GM21447 (cell line): Measurements from ENCODE around the gene IQSEC1.
A peak's percentile ranks its signal among the peaks of the same experiment; 100 is the strongest.

ENCODE experiments used
- ATAC-seq: cut with Tn5 transposase; IDR thresholded peaks from one replicate; pipeline ENCODE4 v1.9.1; 2021; ENCODE audit not compliant: unreplicated experiment

The IQSEC1 gene

DNA sequence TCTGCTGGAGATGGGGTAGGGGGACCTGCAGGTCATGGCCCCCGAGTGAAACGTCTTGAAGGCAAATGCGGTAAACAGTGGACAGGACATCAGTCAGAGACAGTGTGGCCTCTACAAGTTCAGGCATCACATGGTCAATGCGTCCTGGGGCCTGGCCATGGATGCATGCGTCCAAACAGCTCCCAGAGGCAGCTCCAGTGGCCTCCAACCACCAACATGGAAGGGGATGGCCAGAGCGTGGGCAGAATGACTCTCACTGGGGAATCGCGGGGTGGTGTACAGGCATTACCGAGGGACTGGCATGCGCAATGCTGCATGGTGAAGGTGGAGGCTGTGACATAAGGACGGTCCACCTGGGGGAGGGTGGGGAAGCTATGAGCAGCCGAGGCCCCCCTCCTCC lies 35.6 kb upstream of the IQSEC1 start:
- ATAC-seq, result no peak

- ATAC-seq, result no peak
Observed at GRCh38 chr3:13107661-13108060, 34.4 kb upstream of the IQSEC1 start.

DNA sequence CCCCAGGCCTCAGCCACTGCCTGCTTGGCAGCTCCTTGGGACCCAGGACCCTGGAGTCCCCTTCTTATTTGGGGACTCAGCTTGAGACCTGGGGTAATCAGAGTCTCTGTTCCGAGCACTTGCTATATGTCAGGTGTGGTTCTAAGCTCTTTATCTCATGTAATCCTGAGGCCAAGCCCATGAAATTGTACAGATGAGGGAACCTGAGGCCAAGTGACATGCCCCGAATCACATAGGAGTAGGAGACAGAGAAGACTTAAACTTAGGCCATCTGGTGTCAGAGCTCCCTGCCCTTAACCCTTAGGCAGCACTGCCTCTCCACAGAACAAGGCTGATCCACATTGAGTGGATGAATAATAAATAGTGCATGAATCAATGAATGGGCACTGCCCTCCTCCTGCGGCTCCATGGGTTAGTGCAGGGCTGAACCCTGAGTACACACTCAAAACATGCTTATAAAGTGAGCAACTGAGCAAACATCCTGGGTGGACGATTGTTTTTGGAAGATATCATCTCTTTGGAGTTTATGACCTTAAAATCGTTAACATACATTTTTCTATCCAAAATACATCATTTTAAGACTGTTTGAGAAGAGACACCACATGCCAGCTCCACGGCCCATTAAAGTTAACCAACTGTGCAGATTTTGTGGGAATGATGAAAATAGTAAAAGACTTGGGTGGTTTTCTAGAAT lies 33.2 kb upstream of the IQSEC1 start:
- ATAC-seq, result no peak

GRCh38 chr3:13105896-13106250 lies 32.6 kb upstream of the IQSEC1 start:
- ATAC-seq, result no peak

- no peak for ATAC-seq
Observed at GRCh38 chr3:13105181-13105895, 32.1 kb upstream of the IQSEC1 start.

GRCh38 chr3:13104511-13104910 lies 31.3 kb upstream of the IQSEC1 start:
- ATAC-seq, result no peak

- ATAC-seq, result no peak
Observed at GRCh38 chr3:13103416-13104058, 30.3 kb upstream of the IQSEC1 start.

DNA sequence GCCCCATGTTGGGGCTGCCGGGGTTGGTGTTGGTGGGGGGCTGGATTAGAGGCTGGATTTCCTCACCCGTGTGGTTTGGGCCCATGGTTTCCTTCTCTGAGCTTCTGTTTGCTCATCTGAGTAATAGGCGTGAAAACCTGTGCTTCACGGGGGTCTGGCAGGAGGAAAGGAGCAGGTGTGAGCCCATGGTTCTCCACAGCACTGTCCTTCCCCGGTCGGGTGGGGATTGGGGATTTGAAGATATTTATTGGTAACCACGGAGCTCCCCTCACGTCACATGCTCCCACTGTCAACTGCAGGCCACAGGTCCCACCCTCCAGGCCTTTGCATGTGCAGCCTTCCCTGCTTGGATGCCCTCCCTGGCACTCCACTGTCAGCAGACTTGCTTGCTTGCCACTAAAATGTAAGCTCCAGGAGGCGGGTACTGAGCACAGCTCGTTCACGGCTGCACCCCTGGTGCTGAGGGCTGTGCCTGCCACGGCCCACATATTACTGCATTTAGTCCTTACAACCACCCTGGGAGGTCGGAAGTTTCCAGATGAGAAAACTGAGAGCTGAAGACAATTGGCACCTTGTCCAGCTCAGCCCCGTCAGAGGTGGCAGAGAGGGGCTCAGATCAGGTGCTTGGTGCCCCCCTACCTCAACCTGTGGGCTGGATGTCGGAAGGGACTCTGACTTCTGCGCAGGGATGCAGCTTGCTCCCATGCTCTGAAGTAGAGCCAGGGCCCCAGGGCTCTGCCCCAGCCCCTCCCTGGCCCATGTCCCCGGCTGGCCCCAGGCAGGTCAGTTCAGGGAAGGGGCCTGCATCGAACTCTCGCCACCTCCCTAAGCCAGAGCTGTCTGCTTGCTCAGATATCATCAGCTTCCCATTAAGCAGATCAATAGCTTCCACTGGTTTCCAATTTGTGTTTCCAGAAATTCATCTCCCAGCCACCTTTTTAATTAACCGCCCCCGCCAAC lies 29.4 kb upstream of the IQSEC1 start:
- ATAC-seq, result no peak

DNA sequence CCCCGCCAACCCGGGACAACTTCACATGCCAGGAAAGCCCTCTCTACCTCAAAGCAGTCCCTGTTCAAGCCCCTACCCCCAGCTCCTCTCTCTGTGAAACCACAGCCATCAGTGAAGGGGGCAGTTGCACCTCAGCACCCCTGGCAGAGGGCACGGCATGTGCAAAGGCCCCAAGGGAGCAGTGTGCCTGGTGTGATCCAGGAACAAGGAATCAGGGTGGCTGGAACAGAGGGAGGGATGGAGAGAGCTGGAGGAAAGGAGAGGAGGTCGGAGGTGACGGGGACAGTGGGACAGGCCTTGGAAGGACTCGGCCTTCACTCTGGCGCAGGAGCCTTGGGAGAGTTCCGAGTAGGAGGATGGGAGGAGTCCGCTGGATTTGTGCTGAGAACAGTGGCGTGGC lies 26.5 kb upstream of the IQSEC1 start:
- ATAC-seq, result no peak

GRCh38 chr3:13098192-13098988 lies 25.2 kb upstream of the IQSEC1 start:
- no peak for ATAC-seq

DNA sequence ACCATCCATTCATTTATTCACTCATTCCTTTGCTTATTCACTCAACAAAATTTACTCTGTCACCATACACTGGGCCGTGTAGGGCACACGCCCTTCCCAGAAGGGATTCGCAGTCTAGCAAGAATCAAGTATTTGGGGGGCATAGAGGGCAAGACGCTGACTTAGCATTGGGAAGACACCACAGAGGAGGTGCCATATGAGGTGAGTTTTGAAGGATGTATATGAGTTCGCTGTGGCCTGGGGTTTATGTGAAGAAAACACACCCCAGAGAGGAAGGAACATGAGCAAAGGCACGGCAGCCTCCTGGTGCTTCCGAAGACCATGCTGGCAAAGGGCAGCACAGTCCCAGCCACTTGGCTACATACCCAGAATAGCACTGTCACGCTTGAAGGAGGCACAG lies 23.1 kb upstream of the IQSEC1 start:
- no peak for ATAC-seq

DNA sequence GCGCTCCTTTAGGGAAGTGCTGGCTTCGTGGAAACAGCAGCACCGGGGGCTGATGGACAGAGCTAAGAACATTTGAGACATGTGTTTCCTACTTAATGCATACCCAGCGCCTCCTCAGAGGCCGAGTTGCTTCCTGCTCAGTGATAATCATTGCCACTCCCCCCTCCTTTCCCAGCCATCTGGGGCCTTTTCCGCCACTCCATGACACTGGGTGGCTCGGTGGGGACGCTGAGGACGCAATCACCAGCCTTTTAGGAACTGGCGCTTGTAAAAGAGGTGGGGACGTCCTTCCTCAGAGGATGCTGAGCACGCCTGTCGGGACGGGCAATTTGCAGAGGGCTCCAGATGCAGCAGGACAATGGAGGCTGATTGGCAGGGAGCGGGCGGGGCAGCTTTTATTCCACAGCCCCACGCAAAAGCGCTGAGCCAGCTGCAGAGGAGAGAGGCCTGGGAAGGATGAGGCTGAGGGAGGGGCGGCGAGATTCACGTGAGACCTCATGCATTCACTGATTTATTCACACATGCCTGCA lies 22.2 kb upstream of the IQSEC1 start:
- no peak for ATAC-seq

DNA sequence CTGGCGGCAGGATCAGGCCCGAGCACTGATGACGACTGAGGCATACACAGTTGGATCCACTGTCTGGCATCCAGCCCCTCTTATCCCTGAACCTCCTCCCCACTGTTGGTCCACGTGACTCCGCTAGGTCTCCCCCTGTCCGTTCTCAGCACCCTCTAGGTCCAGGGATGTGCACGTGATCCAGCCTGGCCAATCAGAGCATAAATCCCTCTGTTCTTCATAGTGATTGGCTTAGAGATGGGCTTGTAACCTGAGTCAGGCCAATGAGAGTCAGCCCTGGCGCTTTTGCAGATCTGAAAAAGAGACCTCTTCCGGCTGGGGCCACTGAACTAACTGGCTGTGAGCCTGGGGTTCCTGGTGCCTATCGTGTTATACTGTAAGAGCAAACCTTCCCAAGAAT lies 20.5 kb upstream of the IQSEC1 start:
- no peak for ATAC-seq

- ATAC-seq, result no peak
Observed at GRCh38 chr3:13092621-13093617, 19.7 kb upstream of the IQSEC1 start.

DNA sequence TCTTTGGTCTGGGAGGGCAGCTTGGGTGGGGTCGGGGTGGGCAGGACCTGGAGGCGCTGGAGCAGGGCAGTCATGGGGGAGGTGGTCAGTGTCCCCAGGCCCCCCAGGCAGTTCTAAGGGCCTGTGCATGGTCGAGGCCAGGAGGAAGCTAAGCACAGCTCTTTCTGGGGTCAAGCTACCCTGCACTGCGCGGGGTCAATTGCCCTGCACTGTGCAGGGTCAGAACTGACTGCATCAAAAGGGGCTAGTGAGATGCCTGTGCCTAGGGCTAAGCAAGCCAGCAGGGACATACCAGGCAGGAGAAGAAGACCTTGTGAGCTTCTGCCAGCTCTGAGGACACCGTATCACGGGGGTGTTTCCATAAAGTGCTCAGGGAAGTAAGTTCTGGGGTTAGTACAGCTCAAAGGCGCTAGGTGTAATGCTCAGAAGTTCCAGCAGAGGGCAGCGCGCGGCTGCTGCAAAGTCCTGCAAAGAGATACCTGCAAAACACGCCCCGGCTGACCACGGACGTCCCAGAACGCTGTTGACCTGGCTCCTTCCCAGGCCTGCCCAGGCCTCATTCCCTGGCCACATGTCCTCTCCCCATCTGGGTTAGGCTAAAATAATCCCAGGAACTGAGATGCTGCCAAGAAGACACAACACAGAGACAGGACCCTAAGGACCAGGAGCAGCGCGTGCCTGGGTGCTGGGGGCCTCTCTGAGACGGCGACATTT lies 18.8 kb upstream of the IQSEC1 start:
- ATAC-seq, result peak; percentile 51

GRCh38 chr3:13088028-13089006 lies 15.1 kb upstream of the IQSEC1 start:
- ATAC-seq, result peak; percentile 51

- ATAC-seq, result no peak
Observed at GRCh38 chr3:13087320-13087990, 14.2 kb upstream of the IQSEC1 start.
